Heart left ventricle (tissue), 16 donors: ENCODE results near the gene RDX. TPM values are rescaled to one million over a fixed set of nuclear protein-coding genes. Genes with fewer than 3 reads are reported as not detected.

ENCODE experiments used
- ATAC-seq, 4 donors: fragments of 200-7000 bp; cut with Tn5 transposase; one replicate each; pipeline ENCODE4 v1.9.1; 2020 to 2022; ENCODE audit warnings: moderate library complexity in 4 of 4, mild to moderate bottlenecking in 3 of 4, moderate number of reproducible peaks in 1 of 4
- DNase-seq, 5 donors: peaks; one replicate each; pipeline ENCODE4 v3.0.0-alpha.2; 2020
- H3K27ac ChIP-seq, 12 donors: fragments of 200-600 bp; sonication (generic) in 4 of 12; one replicate each; pipeline versions ENCODE4 v1.5.0 to v1.8.0; 2016 to 2022; ENCODE audit warnings: mild to moderate bottlenecking in 2 of 12
- H3K27me3 ChIP-seq, 9 donors: fragments of 200-600 bp; sonication (generic) in 2 of 9; one replicate each; pipeline versions ENCODE4 v1.5.1 to v1.8.0; 2016 to 2022; ENCODE audit warnings: mild to moderate bottlenecking in 3 of 9
- H3K36me3 ChIP-seq, 9 donors: fragments of 200-600 bp; sonication (generic) in 2 of 9; one replicate each; pipeline versions ENCODE4 v1.5.0 to v1.8.0; 2018 to 2022; ENCODE audit warnings: mild to moderate bottlenecking in 2 of 9
- H3K4me1 ChIP-seq, 12 donors: fragments of 200-600 bp; sonication (generic) in 4 of 12; one replicate each; pipeline versions ENCODE4 v1.5.0 to v1.8.0; 2016 to 2022; ENCODE audit warnings: mild to moderate bottlenecking in 3 of 12
- H3K4me3 ChIP-seq, 12 donors: fragments of 200-600 bp; sonication (generic) in 4 of 12; one replicate each; pipeline versions ENCODE4 v1.5.0 to v1.8.0; 2017 to 2022; ENCODE audit warnings: mild to moderate bottlenecking in 9 of 12, moderate library complexity in 4 of 12
- H3K9me3 ChIP-seq, 12 donors: fragments of 200-600 bp; sonication (generic) in 4 of 12; one replicate each; pipeline versions ENCODE4 v1.5.0 to v1.8.0; 2016 to 2022; ENCODE audit warnings: mild to moderate bottlenecking in 1 of 12
- POLR2A ChIP-seq, 2 donors: fragments of 450-650 bp; IDR thresholded peaks; one replicate each; pipeline ENCODE4 v1.6.1; 2017; ENCODE audit warnings: antibody characterized with exemption in 2 of 2, mild to moderate bottlenecking in 2 of 2, moderate library complexity in 2 of 2
- WGBS, 4 donors: extraction: QIAGEN DNeasy Blood & Tissue Kit in 2 of 4; methylation state at CpG; one replicate each; pipeline versions ENCODE4 v1.1.5 to v1.1.7; 2013 to 2018; 5-methylcytosine and 5-hydroxymethylcytosine counted together
- intact Hi-C, 10 donors: fragments of 100-400 bp; cut with DNase I; formaldehyde crosslinking; loops; one replicate each; pipeline versions ENCODE4 v1.11.1 to v1.14.2; 2022
- polyA plus RNA-seq, 2 donors: library from polyadenylated mRNA; stranded (reverse); fragments of 200-250 nt; gene quantifications; one replicate each; pipeline ENCODE4 v1.2.3, GENCODE V29; 2013
- total RNA-seq, 9 donors: library from RNA; depleted of rRNA in 2 of 9; stranded (reverse); fragments of >200 nt in 2 of 9; fragmentation: NEBNext Ultra II Directional in 3 of 9; extraction: Animal tissue kit (Norgen Biotek cat#: 25700) in 3 of 9; gene quantifications; one replicate each; pipeline versions ENCODE4 v1.1.0 to v1.2.4, GENCODE V29; 2016 to 2023
- donor health status: ischemic (EF 13 %, LVEDD 7.1; RV severe dilation, severe dysfunction).
- donor health status: healthy with polysubstance abuse.
- donor health status: DM: no; HTN: yes; CAD: no.
- donor health status: DM: no; HTN: no; CAD: no.
- donor health status: ischemic (EF 25% LVEDD 6.9; RV normal size, moderate dysfunction).
- donor health status: ischemic (EF 25% LVEDD 5.7; RV mildly dilated, moderate dysfunction).
- donor health status: healthy.
- donor health status: DM: yes; HTN: yes; CAD: no.
- donor health status: ischemic (EF 35%, LVEDD 5.7; RV mildly dilated, moderate dysfunction).
- donor health status: nonischemic (EF 11% LVEDD 7.7; RV severe dilation, severe dysfunction).
- donor health status: DM: yes; HTN: yes; CAD: no.
- donor health status: PGD.
- donor health status: ischemic (EF 29% LVEDD 5.4; RV normal size, mild dysfunction).
- donor health status: nonischemic (EF 23%, LVEDD 6.1; RV moderate dilation, normal function).

The RDX gene
- total and polyA plus RNA-seq, 11 donors: 33.5 to 148 (median 120) TPM

GRCh38 chr11:110125632-110126031 is 170.8 kb downstream of the RDX start:
- Histone ChIP-seq H3K27ac (no peak overlapping the region), H3K36me3 (no peaks in the 10 kb centered on the region), H3K9me3 (no peaks in the 10 kb centered on the region), H3K27me3 (no peaks in the 10 kb centered on the region), H3K4me3 (no peak overlapping the region), H3K4me1 (peaks cover 0 to 42% (median 16%) of the 10 kb centered on the region in 12 donors)
- ATAC-seq (peak in 1 of 4 donors; percentile 34), DNase-seq (no peak)
- no peak for TF ChIP-seq POLR2A (IDR thresholded peaks at IDR 0.05)
- 93 to 98% (median 96%) methylated on average over 4 of the region's 4 CpGs for WGBS, 4 donors
- intact Hi-C loops: no loop called here

Other genes with a start within 250 kb of the RDX start
- 10 to 100 TPM; 13.8 to 24.3 (median 18.8) TPM for gene ZC3H12C, start 203.2 kb downstream of the RDX start, total RNA-seq
- gene ZC3H12C, start 203.2 kb downstream of the RDX start, polyA plus RNA-seq: 1 to 10 TPM; 2.1 to 7.2 TPM
- gene FDX1, start 133.3 kb upstream of the RDX start, total RNA-seq: 10 to 100 TPM; 15.2 to 28.5 (median 22.5) TPM
- gene FDX1, start 133.3 kb upstream of the RDX start, polyA plus RNA-seq: 10 to 100 TPM; 12.3 to 20.3 TPM